Fibroblast of gingiva (primary cell): Measurements from ENCODE around the gene SIRT1.
"Not testable (repeated sequence)": the region's sequence is repeated elsewhere in the genome, so short reads cannot be mapped to it uniquely, and the experiment has no call there.

Source experiments
- DNase-seq: peaks from one replicate; pipeline ENCODE4 v3.0.0-alpha.2; 2011; ENCODE audit warnings: low read depth

SIRT1 gene

DNA sequence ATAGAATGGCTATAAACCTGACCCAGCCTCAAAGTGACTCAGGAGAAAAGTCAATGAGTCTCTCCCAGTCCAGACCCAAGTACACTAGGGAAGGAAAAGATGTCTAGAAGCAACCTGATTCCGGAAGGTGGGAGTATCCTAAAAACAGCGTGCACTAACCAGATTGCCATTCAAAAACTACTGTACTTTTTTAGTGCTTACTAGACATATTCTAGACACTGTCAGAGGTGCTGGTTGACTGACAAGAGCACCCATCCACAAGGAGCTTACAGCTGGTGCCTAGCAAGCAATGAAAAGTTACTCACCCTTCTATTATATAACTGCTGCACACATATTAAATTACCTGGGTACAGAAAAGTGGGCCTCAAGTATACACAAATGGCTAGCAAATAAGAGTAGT lies 81.0 kb downstream of the SIRT1 start:
- DNase-seq, result no peak

DNA sequence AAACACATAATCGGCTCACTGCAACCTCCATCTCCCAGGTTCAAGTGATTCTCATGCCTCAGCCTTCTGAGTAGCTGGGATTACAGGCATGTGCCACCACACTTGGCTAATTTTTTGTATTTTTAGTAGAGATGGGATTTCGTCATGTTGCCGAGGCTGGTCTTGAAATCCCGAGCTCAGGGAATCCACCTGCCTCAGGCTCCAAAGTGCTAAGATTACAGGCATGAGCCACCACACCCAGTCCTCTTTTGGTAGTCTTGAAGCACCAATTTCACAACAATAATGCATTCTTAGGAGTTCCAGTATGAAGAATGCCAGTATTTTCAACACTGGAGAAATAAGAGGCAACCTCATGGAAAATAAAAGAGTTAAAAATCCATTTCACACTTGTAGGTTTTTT lies 81.6 kb downstream of the SIRT1 start:
- not testable (repeated sequence) for DNase-seq
